SKM-1 treated with dmso at 0.1 percent for 144 hours (cell line): ENCODE data around the gene MAGI2.

ENCODE experiments used
- DNase-seq: peaks from one replicate; lab custom pipeline; 2025; ENCODE audit not compliant: unreplicated experiment; lab: John Stamatoyannopoulos, UW

Gene MAGI2

DNA sequence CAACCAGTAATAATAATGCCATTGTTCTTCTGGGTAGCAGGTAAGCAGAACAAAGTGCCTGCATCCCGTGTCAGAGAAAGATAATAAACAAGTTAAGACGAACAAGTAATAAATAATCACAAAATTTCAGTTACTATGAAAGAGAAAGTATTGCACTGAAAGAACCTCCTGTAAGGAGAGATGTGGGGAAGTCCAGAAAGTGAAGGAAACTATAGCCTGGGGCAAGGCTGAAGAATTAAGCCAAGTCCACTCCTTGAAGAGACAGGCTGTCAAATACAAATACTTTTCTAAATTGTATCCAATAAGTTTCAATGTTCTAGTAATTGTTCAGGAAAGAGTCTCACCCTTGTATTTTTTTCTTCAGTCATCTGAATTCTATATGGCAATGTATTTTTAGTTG, 611.4 kb downstream of the MAGI2 start:
- DNase-seq, result no peak

DNA sequence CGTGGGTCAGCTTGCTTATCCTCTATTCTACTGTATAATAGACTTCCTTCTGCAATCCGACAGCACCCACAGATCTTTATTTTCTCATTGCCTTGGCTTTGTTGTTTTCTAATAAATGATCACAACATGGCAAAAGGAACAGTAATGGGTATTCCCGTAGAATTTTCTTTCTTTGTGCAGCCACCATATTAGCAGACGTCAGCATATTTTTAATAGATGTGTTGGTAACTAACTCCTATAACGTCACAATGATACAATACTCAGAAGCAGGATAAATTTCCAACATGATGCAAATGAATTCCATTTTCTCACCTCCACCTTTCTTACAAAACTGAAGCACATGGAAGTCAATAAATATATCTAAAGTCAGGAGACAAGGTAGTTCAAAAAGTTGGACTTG, 617.6 kb downstream of the MAGI2 start:
- DNase-seq, result no peak

DNA sequence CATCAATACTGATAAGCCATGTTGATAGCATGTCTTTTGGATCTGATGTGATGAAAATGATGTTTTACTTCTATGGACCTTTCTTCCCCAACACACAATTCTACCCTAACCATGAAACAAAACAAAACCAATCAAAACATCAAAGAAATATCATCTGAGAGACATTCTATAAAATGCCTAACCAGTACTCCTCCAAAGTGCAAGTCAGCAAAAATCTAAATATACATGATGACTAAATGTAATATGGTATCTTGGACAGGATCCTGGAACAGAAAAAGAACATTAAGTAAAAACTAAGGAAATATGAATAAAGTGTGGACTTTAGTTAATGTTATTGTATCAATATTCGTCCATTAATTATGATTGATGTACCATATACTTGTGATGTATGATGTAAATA, 625.1 kb downstream of the MAGI2 start:
- DNase-seq, result no peak

DNA sequence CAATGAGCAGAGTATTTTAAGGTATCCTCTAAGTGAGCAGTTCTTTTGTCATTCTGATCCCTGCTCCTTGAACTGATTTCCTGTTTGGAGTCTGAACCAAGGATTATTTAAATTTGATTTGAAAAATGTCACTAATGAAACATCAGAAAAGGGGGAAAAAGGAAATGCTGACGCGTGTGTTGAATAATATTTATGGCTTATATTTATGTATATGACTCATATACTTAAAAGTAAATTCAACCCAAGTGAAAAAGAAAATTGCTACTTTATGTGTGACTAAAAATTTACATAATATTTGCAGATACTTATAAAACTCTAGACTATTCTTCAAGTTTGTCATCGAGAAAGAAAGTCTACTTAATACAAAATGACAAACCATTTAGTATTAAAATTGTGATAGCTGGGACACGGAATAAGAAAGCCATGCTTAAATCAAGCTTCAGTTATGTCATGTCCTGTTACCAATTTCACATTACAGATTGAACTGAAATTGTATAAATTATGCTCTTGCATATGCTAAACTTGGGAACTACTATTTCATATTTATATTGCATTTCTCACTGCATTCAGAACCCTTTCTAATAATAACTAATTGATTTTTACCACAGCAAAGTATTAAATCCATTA, 649.9 kb downstream of the MAGI2 start:
- DNase-seq, result no peak

DNA sequence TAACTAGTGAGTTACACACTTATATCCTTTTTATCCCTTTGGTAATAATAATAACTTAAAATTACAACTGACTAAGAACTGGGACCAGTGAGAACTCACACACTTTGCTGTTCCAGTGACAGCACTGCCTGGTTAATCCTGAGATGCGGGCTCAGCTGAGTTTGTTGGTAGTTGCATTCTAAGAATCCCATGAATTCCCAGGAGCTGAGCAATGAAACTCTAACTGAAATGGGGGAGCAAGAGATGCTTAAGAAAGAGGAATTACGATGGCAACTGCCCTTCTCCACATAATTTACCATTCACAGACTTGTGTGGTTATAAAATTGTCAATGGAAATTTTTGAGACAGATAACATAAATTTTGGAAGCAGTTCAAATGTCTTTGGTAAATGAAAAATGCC, 659.4 kb downstream of the MAGI2 start:
- DNase-seq, result no peak

DNA sequence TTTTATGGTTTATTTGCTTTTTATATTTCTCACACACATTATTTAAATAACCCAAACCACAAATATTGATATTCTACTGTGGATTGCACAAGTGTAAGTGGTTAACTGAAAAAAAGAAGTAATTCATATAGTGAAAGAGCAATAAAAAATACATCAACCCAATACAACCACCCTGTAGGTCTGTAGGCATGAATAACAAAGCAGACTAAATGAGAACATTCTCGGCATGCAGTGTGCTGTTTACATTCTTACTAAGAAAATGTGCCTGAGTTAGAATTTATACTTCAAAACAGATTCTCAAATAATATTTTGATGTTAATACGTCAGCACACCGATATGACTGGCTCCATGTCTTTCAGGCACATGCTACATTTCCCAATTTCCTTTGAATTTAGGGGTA, 660.8 kb downstream of the MAGI2 start:
- no peak for DNase-seq

DNA sequence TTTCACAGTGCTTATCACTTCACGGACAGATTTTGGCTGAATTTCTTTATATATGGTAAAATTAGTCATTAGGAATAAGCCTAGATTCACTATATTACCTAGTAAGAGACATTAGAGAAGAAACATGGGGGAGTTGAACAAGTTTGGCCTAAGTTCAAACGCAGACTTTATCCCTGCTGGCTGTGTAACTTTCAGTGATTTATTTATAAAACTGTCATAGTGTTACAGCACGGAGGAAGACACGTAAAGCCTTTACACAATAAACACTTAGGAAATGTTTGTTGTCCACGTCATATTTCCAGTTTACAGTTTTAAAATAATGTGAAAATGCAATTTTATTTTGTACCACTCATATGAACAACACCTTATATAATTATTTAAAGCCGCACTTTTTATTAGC, 661.5 kb downstream of the MAGI2 start:
- DNase-seq, result no peak

DNA sequence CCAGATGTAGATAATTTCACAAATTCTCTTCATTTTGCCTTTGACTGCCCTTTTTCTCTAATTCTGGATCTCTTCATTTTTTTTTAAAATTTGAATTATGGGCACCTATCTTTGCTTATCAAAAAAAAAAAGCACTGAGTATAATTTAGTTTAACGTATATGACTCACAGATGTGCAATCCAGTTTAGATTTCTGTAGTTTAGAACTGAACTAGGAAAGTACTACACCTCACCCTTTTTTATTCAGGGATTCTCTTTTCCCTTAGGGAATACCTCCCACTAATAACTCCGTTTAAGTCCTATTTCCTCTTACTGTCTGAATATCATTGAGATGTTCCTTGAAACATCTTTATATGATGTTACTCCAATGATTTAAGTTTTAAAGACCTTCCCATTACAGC, 665.0 kb downstream of the MAGI2 start:
- DNase-seq, result no peak

DNA sequence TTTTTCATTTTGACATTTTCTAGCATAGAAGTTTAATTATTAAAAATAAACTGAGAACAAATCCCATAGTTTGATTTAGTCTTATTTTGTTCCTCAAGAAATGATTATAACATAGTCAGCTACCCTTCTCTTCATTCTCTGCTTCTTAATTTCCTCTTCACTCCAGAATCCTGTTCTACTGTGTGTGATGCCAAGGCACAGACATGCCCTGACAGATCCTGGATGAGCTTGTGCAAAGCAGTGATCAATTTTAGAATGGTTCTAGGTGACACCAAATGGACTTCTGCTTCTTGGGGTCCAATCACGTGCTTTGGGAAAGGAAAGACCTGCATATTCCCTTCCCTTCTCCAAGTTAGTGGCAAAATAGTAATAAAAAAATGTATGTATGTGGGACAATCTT, 665.6 kb downstream of the MAGI2 start:
- no peak for DNase-seq

DNA sequence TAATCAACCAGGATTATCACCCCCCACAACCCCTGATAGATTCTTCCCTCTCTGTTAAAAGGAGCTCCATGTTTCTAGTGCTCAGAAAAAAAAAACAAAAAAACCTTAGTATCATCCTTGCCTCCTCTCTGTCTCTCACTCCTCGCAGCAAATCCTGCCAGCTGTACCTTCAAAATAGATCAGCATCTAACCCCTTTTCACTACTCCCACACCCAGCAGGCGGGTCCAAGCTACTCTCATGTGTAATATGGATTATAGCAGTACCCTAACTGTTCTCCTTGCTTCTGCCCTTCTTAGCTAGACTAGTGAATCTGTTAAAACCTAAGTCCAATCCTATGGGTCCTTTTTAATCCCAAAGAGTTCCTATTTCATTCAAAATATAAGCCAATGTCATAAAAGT, 667.4 kb downstream of the MAGI2 start:
- DNase-seq, result no peak

DNA sequence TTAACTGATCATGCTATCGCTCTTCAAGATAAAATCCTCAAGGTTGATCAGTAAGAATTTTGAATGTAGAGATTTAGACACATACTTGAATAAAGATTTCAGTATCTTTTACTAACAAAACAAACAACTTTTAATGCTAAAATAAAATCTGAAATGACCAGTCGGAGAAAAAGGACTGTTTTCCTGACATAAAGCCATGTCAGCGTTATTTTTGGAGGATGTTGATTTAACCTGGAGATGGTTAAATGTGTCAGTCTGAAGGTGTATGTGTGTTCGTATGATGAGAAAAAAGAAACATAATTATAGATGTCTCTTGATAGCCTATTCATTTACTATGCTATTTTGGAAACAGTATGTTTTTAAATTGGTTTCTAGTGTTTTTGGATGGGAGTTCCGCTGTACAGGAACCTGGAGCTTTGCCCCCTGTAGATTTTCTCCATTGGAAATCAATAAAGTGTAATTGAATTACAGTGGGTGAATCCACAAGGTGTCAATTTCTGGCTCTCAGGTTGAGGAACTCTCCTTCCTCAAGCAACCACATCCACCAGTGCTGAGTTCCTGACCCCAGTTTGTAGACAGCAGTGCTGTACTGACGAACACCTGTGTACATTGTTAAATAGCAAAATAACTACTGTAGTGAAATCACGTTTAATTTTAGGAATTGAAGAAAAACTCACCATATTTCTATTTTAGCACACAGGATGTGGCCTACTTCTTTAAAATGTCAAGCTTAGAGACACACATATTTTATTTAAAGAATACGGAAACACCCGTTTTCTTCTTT, 670.1 kb downstream of the MAGI2 start:
- no peak for DNase-seq

DNA sequence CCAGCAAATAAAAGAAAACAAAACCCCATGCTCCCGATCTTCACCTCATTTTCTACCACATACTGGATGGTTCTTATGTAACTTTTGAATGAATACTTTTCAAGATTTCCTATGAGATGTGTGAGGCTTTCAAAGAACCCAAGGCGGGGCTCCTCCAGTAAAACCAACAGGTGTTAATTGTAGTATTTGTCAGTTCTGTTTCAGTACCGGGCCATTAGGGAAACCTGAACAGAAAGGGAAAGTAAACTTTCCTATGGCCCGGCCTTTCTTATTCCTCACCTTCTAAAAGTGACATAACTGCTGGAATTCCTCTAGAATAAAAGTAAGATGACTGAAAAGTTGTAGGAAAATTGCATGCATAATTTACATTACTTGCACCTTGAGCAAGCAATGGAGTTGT, 672.9 kb downstream of the MAGI2 start:
- DNase-seq, result no peak

DNA sequence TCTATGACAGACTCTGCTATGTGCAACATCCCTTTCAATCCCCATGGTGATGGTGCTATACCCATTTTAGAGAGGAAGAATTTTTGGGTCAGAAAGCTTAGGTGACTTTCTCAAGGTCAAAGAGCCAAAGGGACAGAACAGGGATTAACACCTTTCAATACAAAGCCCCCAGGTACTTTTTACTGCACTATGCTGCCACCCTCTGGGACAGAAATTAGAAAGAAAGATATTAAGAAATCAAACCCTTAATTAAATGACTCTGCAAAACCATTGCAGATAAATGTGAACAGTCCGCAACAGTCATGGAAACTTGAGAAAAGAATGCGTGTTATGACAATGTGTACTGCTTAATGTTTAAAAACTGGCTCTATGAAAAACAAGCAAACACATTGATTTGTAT, 673.7 kb downstream of the MAGI2 start:
- DNase-seq, result no peak

DNA sequence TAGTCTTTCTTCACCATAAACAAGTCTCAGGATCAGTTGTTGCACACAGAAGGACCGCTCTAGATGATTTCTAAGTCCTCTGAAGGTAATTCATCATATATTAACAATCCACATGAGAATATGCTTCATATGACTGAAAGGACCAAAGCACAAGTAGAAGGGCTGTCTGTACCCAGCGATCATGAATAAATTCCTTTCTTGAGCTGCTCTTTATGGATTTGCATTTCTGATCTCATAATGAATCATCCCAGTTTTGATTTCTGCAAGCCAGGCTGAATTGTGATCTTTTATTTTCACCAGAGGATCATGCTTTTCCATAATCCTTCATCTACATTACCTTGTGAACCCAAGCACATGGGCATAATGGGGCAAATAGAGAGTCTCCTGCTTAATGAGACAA, 675.6 kb downstream of the MAGI2 start:
- DNase-seq, result no peak

DNA sequence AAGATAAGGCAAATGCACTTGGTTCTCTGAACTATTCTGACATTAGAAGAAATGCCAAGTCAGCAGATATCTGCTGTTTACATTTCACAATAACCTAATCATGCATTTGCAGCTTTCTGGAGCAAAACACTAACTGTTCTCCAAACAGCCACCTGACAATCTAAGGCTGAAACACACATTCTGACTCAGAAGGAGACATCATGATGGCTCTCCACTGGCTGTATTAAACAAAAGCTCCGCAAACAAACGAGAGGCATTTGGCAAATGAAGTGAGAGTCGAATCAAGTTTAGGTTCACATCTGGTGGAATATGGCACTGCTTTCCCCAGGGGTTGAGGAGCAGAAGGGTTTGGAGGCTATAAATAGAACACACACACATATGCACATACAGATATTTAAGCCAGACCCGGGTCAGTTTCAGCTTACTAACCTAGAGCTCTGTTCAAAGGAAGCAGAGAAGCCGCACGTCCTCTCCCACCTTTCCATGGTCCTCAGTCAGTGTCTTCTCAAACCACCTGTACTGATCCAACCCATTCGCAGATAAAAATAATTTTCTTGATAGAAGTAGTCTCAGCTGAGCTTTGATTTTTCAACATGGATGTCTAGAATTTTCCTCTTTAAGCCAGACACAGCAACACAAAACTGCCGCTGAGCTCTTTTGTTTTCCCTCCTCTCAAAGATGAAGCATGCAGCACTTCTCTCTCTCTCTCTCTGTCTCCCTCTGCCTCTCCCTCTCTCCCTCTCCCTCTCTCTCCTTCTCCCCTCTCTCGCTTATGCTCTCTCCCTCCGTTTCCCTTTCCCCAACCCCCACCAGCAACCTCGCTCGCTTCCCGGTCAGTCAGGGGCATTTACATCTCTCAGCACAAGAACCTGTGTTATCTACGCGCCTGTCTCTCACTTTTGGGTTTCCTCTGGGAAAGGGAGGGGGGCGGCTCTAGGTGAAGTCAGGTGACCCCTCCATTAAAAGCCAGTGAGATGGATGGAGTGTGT, 682.8 kb downstream of the MAGI2 start:
- no peak for DNase-seq

DNA sequence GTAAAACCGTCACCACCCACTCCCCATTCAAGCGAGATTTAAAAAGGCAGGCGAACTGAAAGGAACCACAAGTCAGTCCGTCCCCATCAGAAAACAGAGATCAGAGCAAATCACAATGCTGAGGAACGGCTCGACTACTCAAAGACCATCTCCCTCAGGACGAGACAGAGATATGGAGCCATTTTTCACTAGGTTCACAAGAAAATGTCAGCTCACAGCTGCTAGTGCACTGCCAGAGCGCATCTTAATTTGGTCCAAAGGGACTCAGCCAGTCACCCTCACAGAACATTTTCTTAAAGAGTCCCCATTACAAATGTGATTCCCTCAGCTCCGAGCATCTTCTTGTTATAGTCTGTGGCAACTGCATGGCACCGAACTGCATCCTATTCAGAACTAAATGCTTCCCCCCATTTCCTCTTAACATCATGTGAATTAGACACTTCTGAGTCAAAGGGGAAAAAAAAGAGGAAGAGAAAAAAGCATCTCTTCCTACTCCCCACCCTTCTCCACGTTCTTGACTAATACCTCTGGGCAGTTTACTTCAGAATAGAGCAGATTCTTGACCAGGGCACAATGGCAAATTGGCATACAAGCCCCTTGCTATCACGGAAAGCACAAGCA, 683.9 kb downstream of the MAGI2 start:
- DNase-seq, result peak; percentile 70

DNA sequence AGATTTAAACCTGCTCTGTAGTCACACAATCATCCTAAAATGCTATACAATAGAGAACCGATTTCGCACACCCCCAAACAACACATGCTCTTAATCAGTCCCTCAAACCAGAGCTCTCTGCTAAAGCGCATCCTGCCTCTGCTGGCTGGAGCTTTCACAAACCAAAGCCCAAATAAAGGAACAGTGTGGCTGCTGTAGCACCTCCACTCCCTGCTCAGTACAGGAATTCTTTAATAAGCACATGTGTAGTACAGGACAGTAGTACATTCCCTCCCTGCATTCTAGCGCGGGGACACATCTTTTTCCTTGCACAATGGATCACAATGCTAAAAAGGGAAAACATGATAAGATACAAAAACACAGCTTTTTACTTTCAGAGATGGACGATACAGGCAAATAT, 684.6 kb downstream of the MAGI2 start:
- DNase-seq, result no peak

DNA sequence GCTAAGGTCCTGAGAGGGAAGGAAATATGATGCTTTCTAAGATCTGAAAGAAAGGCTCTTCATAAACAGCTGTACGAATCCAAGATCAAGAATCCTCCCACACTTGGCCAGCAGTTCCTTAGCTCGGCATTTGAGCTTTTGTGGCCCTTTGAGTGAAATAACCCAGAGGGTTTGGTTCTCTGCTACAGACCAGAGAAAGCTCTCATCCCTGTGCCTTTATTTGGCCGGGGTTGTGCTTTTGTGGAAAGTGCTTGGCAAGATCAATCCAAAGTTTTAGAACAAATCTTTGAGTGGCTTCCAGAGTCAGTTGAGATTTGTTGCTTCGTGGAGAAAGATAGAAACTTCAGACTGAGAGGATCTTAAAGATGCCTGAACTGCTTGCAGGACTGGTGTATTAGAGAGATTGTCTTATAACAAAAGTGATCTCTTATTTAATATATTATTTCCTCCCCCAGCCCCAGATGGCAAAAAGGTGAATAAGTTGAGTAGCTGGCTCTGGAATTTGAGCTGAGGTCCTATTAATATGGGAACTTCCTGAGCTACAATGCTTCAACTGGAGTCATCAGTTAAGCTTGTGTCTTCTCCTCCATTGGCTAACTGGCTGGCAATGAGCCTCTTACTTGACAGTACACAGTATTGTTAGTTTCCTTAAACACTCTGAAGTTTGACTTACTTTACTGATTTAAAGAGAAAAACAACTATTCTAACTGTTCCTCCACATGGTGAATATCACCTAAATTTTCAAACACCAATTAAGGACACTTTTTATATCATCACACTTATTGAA, 687.3 kb downstream of the MAGI2 start:
- no peak for DNase-seq

DNA sequence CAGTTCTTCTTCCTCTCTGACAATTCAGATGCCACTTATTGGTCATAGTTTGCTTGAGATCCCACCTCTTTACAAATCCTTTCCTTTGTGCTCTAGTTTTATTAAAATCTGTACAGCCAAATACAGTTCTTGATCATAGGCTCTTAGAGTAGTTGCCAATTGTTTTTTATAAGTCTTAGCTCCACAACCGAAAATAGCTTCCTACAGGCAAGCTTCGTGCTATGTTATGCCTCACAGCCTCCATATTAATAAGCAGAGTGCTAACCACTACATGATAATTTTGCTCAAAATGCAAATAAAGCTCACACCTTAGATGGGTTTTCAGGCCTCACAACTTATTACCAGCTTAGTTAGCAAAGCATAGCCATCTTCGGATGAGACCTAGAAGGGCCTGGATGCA, 688.9 kb downstream of the MAGI2 start:
- no peak for DNase-seq

DNA sequence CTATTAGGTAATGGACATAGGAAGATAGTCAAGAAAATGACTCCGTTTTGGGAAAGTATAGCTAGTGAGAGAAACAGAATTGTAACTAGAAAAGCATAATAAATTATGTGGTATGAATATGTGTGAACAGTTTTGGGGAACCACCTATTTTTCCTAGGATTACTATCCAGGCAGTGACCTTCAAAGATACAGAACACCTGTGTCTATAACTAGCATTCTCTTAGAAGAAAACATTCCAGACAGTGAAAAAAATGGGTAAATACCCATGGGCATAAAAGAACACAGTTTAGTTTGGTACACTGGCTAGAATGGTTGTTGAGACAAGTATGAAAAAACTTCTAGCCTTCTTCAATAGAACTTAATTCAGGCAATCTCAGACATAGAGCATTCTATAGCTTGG, 690.8 kb downstream of the MAGI2 start:
- DNase-seq, result no peak
